Fibroblast of the aortic adventitia (primary cell): ENCODE data around the gene MYH4. TPM values are rescaled to one million over a fixed set of nuclear protein-coding genes. Genes with fewer than 3 reads are reported as not detected.

Experiments used
- DNase-seq: peaks from one replicate; pipeline ENCODE4 v3.0.0-alpha.2; 2010; ENCODE audit warnings: low read depth
- H3K4me3 ChIP-seq: 2 replicates; pipeline ENCODE4 v1.5.1; 2011; ENCODE audit warnings: low read depth, mild to moderate bottlenecking, control low read depth, low read length, moderate library complexity
- total RNA-seq: library from RNA; depleted of rRNA; stranded (reverse); fragments of >200 nt; gene quantifications from 2 replicates; pipeline ENCODE4 v1.2.3, GENCODE V29; 2012; ENCODE audit warnings: low replicate concordance
- TF ChIP-seq, protein P1 (sequence below): IDR thresholded peaks from 2 replicates; pipeline ENCODE4 v1.5.1; 2011; ENCODE audit warnings: mild to moderate bottlenecking, low read length, control low read depth, inconsistent platforms; ENCODE audit not compliant: insufficient read depth

Gene MYH4
- total RNA-seq, 1 donor = not detected

DNA sequence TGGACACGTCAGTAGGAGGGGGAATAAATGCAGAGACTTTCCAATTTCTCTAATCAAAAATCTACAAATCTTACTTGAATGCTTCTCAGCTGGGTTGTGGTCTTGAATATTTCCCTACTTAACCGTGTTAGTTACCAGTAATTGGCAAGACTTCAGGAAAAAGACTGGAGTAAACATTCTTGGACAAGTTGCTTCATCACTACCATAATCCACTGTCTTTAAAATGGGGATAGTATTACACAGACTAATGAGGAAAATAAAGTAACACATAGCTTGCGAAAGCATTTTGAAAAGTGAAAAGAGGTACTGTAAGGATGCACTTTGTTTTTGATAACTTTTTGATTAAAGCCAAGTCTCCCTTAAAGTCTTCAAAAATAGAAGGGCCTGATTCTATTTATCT, 30.6 kb upstream of the MYH4 start:
- DNase-seq = no peak
- H3K4me3 ChIP-seq = no peak overlapping the region
- TF ChIP-seq, protein P1, sequence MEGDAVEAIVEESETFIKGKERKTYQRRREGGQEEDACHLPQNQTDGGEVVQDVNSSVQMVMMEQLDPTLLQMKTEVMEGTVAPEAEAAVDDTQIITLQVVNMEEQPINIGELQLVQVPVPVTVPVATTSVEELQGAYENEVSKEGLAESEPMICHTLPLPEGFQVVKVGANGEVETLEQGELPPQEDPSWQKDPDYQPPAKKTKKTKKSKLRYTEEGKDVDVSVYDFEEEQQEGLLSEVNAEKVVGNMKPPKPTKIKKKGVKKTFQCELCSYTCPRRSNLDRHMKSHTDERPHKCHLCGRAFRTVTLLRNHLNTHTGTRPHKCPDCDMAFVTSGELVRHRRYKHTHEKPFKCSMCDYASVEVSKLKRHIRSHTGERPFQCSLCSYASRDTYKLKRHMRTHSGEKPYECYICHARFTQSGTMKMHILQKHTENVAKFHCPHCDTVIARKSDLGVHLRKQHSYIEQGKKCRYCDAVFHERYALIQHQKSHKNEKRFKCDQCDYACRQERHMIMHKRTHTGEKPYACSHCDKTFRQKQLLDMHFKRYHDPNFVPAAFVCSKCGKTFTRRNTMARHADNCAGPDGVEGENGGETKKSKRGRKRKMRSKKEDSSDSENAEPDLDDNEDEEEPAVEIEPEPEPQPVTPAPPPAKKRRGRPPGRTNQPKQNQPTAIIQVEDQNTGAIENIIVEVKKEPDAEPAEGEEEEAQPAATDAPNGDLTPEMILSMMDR = no peak

DNA sequence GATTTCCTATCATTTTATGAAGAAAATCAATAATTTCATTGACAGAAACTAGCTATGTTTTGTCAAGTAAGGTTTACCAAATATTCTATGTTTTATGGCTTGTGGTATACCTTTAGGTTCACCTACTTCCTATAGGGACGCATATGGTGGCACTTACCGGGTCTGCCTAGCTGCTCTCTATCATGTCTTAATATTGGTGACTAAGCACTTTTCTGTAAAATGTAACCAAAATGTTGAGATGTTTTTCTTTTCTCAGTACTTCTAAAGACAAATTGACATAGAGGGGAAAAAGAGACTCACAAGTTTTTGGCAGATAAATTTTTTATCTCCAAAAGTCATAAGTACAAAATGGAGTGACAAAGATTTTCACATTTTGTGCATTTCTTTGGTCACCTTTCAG, 22.6 kb upstream of the MYH4 start:
- DNase-seq = no peak
- no peak overlapping the region for H3K4me3 ChIP-seq
- TF ChIP-seq, protein P1 = no peak

DNA sequence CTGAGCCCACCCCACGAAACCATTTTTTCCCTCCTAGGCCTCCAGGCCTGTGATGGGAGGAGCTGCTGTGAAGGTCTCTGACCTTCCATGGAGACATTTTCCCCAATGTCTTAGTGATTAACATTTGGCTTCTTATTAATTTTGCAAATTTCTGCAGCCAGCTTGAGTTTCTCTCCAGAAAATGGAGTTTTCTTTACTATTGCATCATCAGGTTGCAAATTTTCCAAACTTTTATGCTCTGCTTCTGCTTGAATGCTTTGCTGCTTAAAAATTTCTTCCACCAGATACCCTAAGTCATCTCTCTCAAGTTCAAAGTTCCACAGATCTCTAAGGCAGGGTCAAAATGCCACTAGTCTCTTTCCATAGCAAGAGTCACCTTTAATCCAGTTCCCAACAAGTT, 12.9 kb upstream of the MYH4 start:
- H3K4me3 ChIP-seq = no peak overlapping the region
- TF ChIP-seq, protein P1 = no peak
- DNase-seq = no peak

DNA sequence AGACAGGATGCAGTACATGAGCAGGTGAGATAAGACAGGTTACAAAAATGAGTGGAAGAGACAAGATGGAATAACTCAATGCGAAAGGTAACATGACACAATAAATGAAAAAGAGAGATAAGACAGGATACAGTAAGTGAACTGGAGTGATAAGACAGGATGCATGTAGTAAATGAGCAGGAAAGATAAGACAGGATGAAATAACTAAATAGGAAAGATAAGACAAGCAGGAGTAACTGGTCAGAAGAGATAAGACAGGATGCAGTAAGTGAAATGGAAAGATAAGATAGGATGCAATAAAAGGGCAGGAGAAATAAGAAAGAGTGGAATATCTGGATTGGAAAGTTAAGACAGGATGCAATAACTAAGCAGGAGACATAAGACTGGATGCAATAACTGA, 8.3 kb upstream of the MYH4 start:
- H3K4me3 ChIP-seq = no peak overlapping the region
- TF ChIP-seq, protein P1 = no peak
- DNase-seq = no peak

DNA sequence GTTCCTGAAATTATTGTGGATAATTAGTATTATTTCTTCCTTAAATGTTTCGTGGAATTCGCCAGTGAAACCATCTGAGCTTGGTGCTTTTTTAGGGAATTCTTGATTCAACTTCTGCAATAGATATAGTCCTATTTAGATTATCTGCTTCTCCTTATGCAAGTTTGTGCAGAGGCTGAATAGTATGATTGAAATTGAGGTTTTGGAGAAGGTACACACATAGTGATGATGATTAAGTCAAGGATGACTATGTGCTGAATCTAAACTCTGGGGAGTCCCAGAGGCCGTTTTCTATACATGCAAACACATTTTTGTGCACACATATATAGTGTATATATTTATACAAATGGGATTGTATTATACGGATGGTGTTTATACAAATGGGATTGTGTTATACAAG, 5.2 kb upstream of the MYH4 start:
- TF ChIP-seq, protein P1 = no peak
- no peak for DNase-seq
- H3K4me3 ChIP-seq = no peak overlapping the region

DNA sequence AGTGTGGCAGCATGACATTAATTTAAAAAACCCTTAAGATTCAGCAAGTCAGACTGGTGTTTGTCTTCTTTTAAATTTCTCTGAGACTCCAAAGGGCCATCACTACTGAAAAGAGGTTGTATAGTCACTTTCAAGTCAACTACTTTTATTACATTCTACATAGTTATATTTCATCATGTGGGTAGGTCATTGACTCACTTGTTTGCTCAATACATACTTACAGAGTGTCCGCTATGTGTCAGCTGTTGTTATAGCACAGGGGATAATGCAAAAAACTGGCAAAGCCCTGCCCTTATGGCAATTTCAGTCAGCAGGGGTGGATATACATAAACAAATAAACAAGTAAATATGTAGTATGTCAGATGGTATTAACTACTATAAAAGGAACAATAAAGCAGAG, 2.5 kb upstream of the MYH4 start:
- H3K4me3 ChIP-seq = no peak overlapping the region
- TF ChIP-seq, protein P1 = no peak
- DNase-seq = peak; percentile 6

DNA sequence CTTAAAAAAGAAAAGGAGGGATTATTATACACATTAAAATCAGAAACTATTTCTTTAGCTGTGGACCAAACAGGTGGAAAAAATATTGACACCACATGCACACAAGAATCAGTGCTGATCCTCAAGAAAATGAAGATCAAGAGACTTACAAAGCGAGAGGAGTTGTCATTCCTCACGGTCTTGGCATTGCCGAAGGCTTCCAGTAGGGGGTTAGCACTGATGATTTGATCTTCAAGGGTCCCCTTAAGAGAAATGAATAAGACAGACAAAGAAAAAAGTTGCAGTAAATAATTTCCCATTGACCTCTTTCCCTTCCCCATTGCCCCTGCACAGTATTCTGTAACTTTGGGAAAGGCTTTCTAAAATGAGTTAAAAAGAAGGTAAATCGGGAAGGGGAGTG, 6.0 kb downstream of the MYH4 start:
- H3K4me3 ChIP-seq = no peak overlapping the region
- TF ChIP-seq, protein P1 = no peak
- DNase-seq = no peak
